Esophagus squamous epithelium (tissue), 5 donors: ENCODE measurements around the gene GRIK1. TPM values are rescaled to one million over a fixed set of nuclear protein-coding genes. Genes with fewer than 3 reads are reported as not detected.

ENCODE experiments used
- DNase-seq: peaks from one replicate; lab custom pipeline; 2025; lab: John Stamatoyannopoulos, UW
- H3K27ac ChIP-seq, 4 donors: fragments of 200-600 bp; sonication (generic); one replicate each; pipeline ENCODE4 v1.5.1; 2016 to 2019; ENCODE audit warnings: mild to moderate bottlenecking in 1 of 4
- H3K27me3 ChIP-seq, 4 donors: fragments of 200-600 bp; sonication (generic); 1 replicate in 3 of 4; 2 replicates in 1 of 4; pipeline versions ENCODE4 v1.5.1 to v1.6.0; 2017 to 2021; ENCODE audit warnings: antibody characterized with exemption in 1 of 4
- H3K36me3 ChIP-seq, 3 donors: fragments of 200-600 bp; sonication (generic); one replicate each; pipeline ENCODE4 v1.5.1; 2016 to 2019
- H3K4me1 ChIP-seq, 3 donors: fragments of 200-600 bp; sonication (generic); one replicate each; pipeline ENCODE4 v1.5.1; 2017 to 2019
- H3K4me3 ChIP-seq, 4 donors: fragments of 200-600 bp; sonication (generic); 1 replicate in 3 of 4; 2 replicates in 1 of 4; pipeline ENCODE4 v1.5.1; 2016 to 2019; ENCODE audit warnings: mild to moderate bottlenecking in 2 of 4, moderate library complexity in 1 of 4
- H3K9me3 ChIP-seq, 3 donors: fragments of 200-600 bp; sonication (generic); one replicate each; pipeline ENCODE4 v1.5.1; 2016 to 2019
- CTCF ChIP-seq, 6 experiments: fragments of 450-650 bp in 4 of 6; fragments of 200-600 bp in 2 of 6; sonication (generic) in 2 of 6; IDR thresholded peaks; one replicate each; pipeline ENCODE4 v1.5.1; 2016 to 2019; ENCODE audit warnings: antibody characterized with exemption in 6 of 6, mild to moderate bottlenecking in 4 of 6, moderate library complexity in 4 of 6
- POLR2A ChIP-seq, 4 donors: fragments of 450-650 bp; IDR thresholded peaks; one replicate each; pipeline ENCODE4 v1.6.1; 2017; ENCODE audit warnings: antibody characterized with exemption in 4 of 4, mild to moderate bottlenecking in 4 of 4, moderate library complexity in 3 of 4
- WGBS, 2 donors: methylation state at CpG; one replicate each; pipeline ENCODE4 v1.1.5; 2018; 5-methylcytosine and 5-hydroxymethylcytosine counted together
- intact Hi-C: fragments of 100-400 bp; cut with DNase I; formaldehyde crosslinking; loops from one replicate; pipeline ENCODE4 v1.15.0; 2022
- total RNA-seq, 4 donors: library from RNA; depleted of rRNA; stranded (reverse); fragments of >200 nt; gene quantifications; one replicate each; pipeline ENCODE4 v1.1.0, GENCODE V29; 2016
- donor health status: DM: yes; HTN: yes; CAD: no.

The GRIK1 gene
- total RNA-seq, 4 donors from 2014 or later, result 0.19 TPM; not detected in 3

GRCh38 chr21:29601047-29601446 lies 338.7 kb downstream of the GRIK1 start:
- DNase-seq, result no peak
- Histone ChIP-seq H3K36me3 (no peaks in the 10 kb centered on the region), H3K4me3 (no peak overlapping the region), H3K9me3 (no peaks in the 10 kb centered on the region), H3K4me1 (no peaks in the 10 kb centered on the region), H3K27me3 (no peaks in the 10 kb centered on the region), H3K27ac (no peak overlapping the region)
- WGBS, 2 donors, result 75 to 84% methylated on average over 4 of the region's 4 CpGs
- TF ChIP-seq POLR2A (IDR thresholded peaks at IDR 0.05), result no peak
- TF ChIP-seq CTCF (IDR thresholded peaks at IDR 0.05), result no peak
- intact Hi-C loops, result no loop called here

- no peaks in the 10 kb centered on the region for H3K27me3 ChIP-seq
- no peak overlapping the region for H3K27ac ChIP-seq
- no peak for TF ChIP-seq CTCF (IDR thresholded peaks at IDR 0.05)
- no peak for TF ChIP-seq POLR2A (IDR thresholded peaks at IDR 0.05)
- intact Hi-C loops, result no loop called here
- no peaks in the 10 kb centered on the region for H3K4me1 ChIP-seq
- no peaks in the 10 kb centered on the region for H3K36me3 ChIP-seq
- WGBS, 2 donors, result 45 to 57% methylated on average over 1 of the region's 1 CpG
- no peak overlapping the region for H3K4me3 ChIP-seq
- DNase-seq, result no peak
- H3K9me3 ChIP-seq, result no peaks in the 10 kb centered on the region
These were observed 353.1 kb downstream of the GRIK1 start for GRCh38 chr21:29586696-29587095.

- Histone ChIP-seq H3K4me1 (no peaks in the 10 kb centered on the region), H3K27me3 (no peaks in the 10 kb centered on the region), H3K4me3 (no peak overlapping the region), H3K9me3 (no peaks in the 10 kb centered on the region), H3K36me3 (no peaks in the 10 kb centered on the region), H3K27ac (no peak overlapping the region)
- DNase-seq, result no peak
- TF ChIP-seq POLR2A (IDR thresholded peaks at IDR 0.05) (no peak), CTCF (IDR thresholded peaks at IDR 0.05) (no peak)
- WGBS, 2 donors, result 75 to 84% methylated on average over 3 of the region's 3 CpGs
- intact Hi-C loops, result no loop called here
These were observed 354.3 kb downstream of the GRIK1 start for GRCh38 chr21:29585462-29585861.

- Histone ChIP-seq H3K27me3 (no peaks in the 10 kb centered on the region), H3K4me3 (no peak overlapping the region), H3K36me3 (no peaks in the 10 kb centered on the region), H3K4me1 (no peaks in the 10 kb centered on the region), H3K27ac (no peak overlapping the region), H3K9me3 (no peaks in the 10 kb centered on the region)
- intact Hi-C loops, result no loop called here
- TF ChIP-seq POLR2A (IDR thresholded peaks at IDR 0.05) (no peak), CTCF (IDR thresholded peaks at IDR 0.05) (no peak)
- no peak for DNase-seq
- WGBS, 2 donors, result 57 to 87% methylated on average over 2 of the region's 2 CpGs
These were observed 356.3 kb downstream of the GRIK1 start for GRCh38 chr21:29583424-29583924.

GRCh38 chr21:29582855-29583254 lies 356.9 kb downstream of the GRIK1 start:
- no peak for TF ChIP-seq CTCF (IDR thresholded peaks at IDR 0.05)
- no peak for TF ChIP-seq POLR2A (IDR thresholded peaks at IDR 0.05)
- Histone ChIP-seq H3K4me3 (no peak overlapping the region), H3K27me3 (no peaks in the 10 kb centered on the region), H3K4me1 (no peaks in the 10 kb centered on the region), H3K27ac (no peak overlapping the region), H3K36me3 (no peaks in the 10 kb centered on the region), H3K9me3 (no peaks in the 10 kb centered on the region)
- intact Hi-C loops, result no loop called here
- DNase-seq, result no peak
- 74 to 94% methylated on average over 5 of the region's 5 CpGs for WGBS, 2 donors
